Endothelial cell of umbilical vein (primary cell): ENCODE results near the gene CRYBG3. TPM values are rescaled to one million over a fixed set of nuclear protein-coding genes. Genes with fewer than 3 reads are reported as not detected.

Source experiments
- BruUV-seq: library from RNA; stranded (reverse); fragments of 400-500 nt; replicated peaks from 2 replicates; lab custom pipeline; 2021; lab: Mats Ljungman, UMichigan
- CTCF ChIA-PET: fragments of 300-600, 350-600 bp; sonication (Branson Sonifier 250); formaldehyde crosslinking; loops from one replicate; lab custom pipeline; 2021; ENCODE audit warnings: antibody characterized with exemption, inconsistent platforms; lab: Charles Lee
- POLR2A ChIA-PET: fragments of 300-600, 350-600 bp; sonication (Branson Sonifier 250); formaldehyde crosslinking; loops from one replicate; lab custom pipeline; 2021; ENCODE audit warnings: antibody characterized with exemption, inconsistent platforms; lab: Charles Lee
- DNase-seq: peaks from one replicate; pipeline ENCODE4 v3.0.0-alpha.2; 2011; ENCODE audit warnings: low read depth, low spot score
- FAIRE-seq: peaks from 2 replicates; lab custom pipeline; 2011; peaks lifted over from hg19 to GRCh38; lab: Jason Lieb, UNC
- H2AFZ ChIP-seq: 2 replicates; pipeline ENCODE4 v1.6.0; 2012; ENCODE audit warnings: low read depth, low read length, control low read depth, inconsistent platforms
- H3K27ac ChIP-seq: 2 replicates; pipeline ENCODE4 v1.5.1; 2011; ENCODE audit warnings: low read depth, mild to moderate bottlenecking, control low read depth, low read length, moderate library complexity; ENCODE audit not compliant: insufficient read depth
- H3K27me3 ChIP-seq, 2 experiments: 2 replicates each; pipeline versions ENCODE4 v1.6.0 to v1.6.1; 2011; ENCODE audit warnings: low read length in 2 of 2, mixed read lengths in 1 of 2; ENCODE audit not compliant: control insufficient read depth in 2 of 2, insufficient read depth in 2 of 2
- H3K36me3 ChIP-seq, 2 experiments: 2 replicates in 1 of 2; 3 replicates in 1 of 2; pipeline ENCODE4 v1.5.1; 2011; ENCODE audit warnings: low read length in 2 of 2, mild to moderate bottlenecking in 1 of 2, moderate library complexity in 1 of 2; ENCODE audit not compliant: control insufficient read depth in 2 of 2, insufficient read depth in 2 of 2; ENCODE audit errors: extremely low read depth in 1 of 2
- H3K4me1 ChIP-seq: 3 replicates; pipeline ENCODE4 v1.5.1; 2011; ENCODE audit warnings: mild to moderate bottlenecking, low read length; ENCODE audit not compliant: control insufficient read depth, insufficient read depth; ENCODE audit errors: extremely low read depth
- H3K4me2 ChIP-seq: 2 replicates; pipeline ENCODE4 v1.6.1; 2011; ENCODE audit warnings: low read length, control low read depth, mixed read lengths; ENCODE audit not compliant: insufficient read depth
- H3K4me3 ChIP-seq, 3 experiments: fragments of 200-600 bp in 1 of 3; sonication (generic), shearing (Covaris generic) in 1 of 3; replicated peaks in 1 of 3; 2 replicates each; pipeline ENCODE4 v1.5.1; 2011 to 2016; ENCODE audit warnings: control low read depth in 3 of 3, low read length in 3 of 3, mild to moderate bottlenecking in 2 of 3, inconsistent platforms in 1 of 3, low read depth in 1 of 3, moderate library complexity in 1 of 3; ENCODE audit not compliant: insufficient read depth in 1 of 3
- H3K79me2 ChIP-seq: 2 replicates; pipeline ENCODE4 v1.6.0; 2012; ENCODE audit warnings: low read length, inconsistent platforms; ENCODE audit not compliant: control insufficient read depth, insufficient read depth
- H3K9ac ChIP-seq: replicated peaks from 2 replicates; pipeline ENCODE3; 2011; ENCODE audit warnings: low read length, control low read depth; ENCODE audit not compliant: insufficient read depth; ENCODE audit errors: extremely low read depth
- H3K9me1 ChIP-seq: replicated peaks from 3 replicates; pipeline ENCODE4 v1.6.0; 2011; ENCODE audit warnings: mild to moderate bottlenecking, low read length; ENCODE audit not compliant: control insufficient read depth, insufficient read depth; ENCODE audit errors: extremely low read depth
- H3K9me3 ChIP-seq: replicated peaks from 2 replicates; pipeline ENCODE4 v1.5.1; 2012; ENCODE audit warnings: low read length, inconsistent platforms; ENCODE audit not compliant: control insufficient read depth, insufficient read depth
- H4K20me1 ChIP-seq: replicated peaks from 2 replicates; pipeline ENCODE3; 2011; ENCODE audit warnings: mild to moderate bottlenecking, low read length; ENCODE audit not compliant: control insufficient read depth, insufficient read depth; ENCODE audit errors: extremely low read depth
- EZH2 ChIP-seq: IDR thresholded peaks from 2 replicates; pipeline ENCODE4 v1.6.1; 2012; ENCODE audit warnings: borderline replicate concordance, low read depth, mild to moderate bottlenecking, moderate library complexity, low read length, inconsistent platforms; ENCODE audit not compliant: severe bottlenecking
- FOS ChIP-seq: IDR thresholded peaks from 2 replicates; pipeline ENCODE4 v1.6.1; 2011; ENCODE audit warnings: mild to moderate bottlenecking, low read length, moderate library complexity, borderline replicate concordance; ENCODE audit not compliant: insufficient read depth
- GATA2 ChIP-seq: IDR thresholded peaks from 2 replicates; pipeline ENCODE4 v1.7.0; 2011; ENCODE audit warnings: low read depth, mild to moderate bottlenecking, moderate library complexity, mixed read lengths, low read length; ENCODE audit not compliant: insufficient read length, insufficient read depth
- JUN ChIP-seq: IDR thresholded peaks from 2 replicates; pipeline ENCODE4 v1.6.1; 2011; ENCODE audit warnings: borderline replicate concordance, low read depth; ENCODE audit not compliant: insufficient read length, insufficient read depth
- MAX ChIP-seq: IDR thresholded peaks from 2 replicates; pipeline ENCODE4 v1.6.1; 2011; ENCODE audit not compliant: insufficient read depth, insufficient read length
- MYC ChIP-seq: IDR thresholded peaks from one replicate; pipeline ENCODE4 v1.6.1; 2011; ENCODE audit warnings: mild to moderate bottlenecking, low read depth, low read length
- POLR2A ChIP-seq: IDR thresholded peaks from 2 replicates; pipeline ENCODE4 v1.6.1; 2012; ENCODE audit warnings: low read depth, mild to moderate bottlenecking, control low read depth, low read length
- POLR2AphosphoS5 ChIP-seq: IDR thresholded peaks from 2 replicates; pipeline ENCODE4 v1.6.1; 2012; ENCODE audit warnings: low read depth, mild to moderate bottlenecking, control low read depth, low read length, moderate library complexity; ENCODE audit not compliant: insufficient read depth
- dilution Hi-C: fragments of 300-500 bp; cut with MboI; formaldehyde crosslinking; loops from one replicate; pipeline ENCODE4 v1.15.0; 2019; ENCODE audit warnings: low sequenced_read_pairs; ENCODE audit not compliant: extremely low pct_ligation_motif_present
- intact Hi-C: fragments of 100-400 bp; cut with micrococcal nuclease; formaldehyde crosslinking; loops from one replicate; pipeline ENCODE4 v1.10.0; 2022
- polyA plus RNA-seq, 4 experiments: library from polyadenylated mRNA; depleted of rRNA in 3 of 4; stranded (reverse) in 3 of 4; unstranded in 1 of 4; fragments of >200 nt; gene quantifications; 2 replicates each; pipeline versions ENCODE4 v1.2.1 to v1.2.3, GENCODE V29; 2011 to 2012; ENCODE audit warnings: missing spikeins in 1 of 4
- total RNA-seq: library from RNA; stranded (reverse); gene quantifications from 2 replicates; pipeline ENCODE4 v1.2.3, GENCODE V29; 2021
- TF ChIP-seq, protein P1 (sequence below), 2 donors: IDR thresholded peaks; 1 replicate in 1 of 2; 2 replicates in 1 of 2; pipeline ENCODE4 v1.5.1; 2011; ENCODE audit warnings: low read length in 2 of 2, mild to moderate bottlenecking in 2 of 2, moderate library complexity in 2 of 2, control low read depth in 1 of 2, inconsistent platforms in 1 of 2, low read depth in 1 of 2; ENCODE audit not compliant: insufficient read depth in 1 of 2; ENCODE audit errors: extremely low read depth in 1 of 2

The CRYBG3 gene
- total and polyA plus RNA-seq, 2 donors (not counting 3 experiments of a cell fraction or from before 2014, with no cell fraction given): 2.8 to 15.0 TPM

GRCh38 chr3:97956051-97956450, 134.2 kb downstream of the CRYBG3 start:
- dilution Hi-C loops (no loop called here), intact Hi-C loops (no loop called here)
- CTCF ChIA-PET: interaction anchor here (1.8 to 2.4 kb wide), 2 partner anchors 15 to 67 kb away, joined by 4 to 10 read pairs; partner anchors contain the start of gene RIOX2
- Histone ChIP-seq H3K27me3 (no peaks in the 10 kb centered on the region), H3K36me3 (peaks cover 10 to 19% of the 10 kb centered on the region in 2 experiments), H3K9me3 (no peaks in the 10 kb centered on the region), H3K4me2 (no peak overlapping the region), H3K79me2 (peaks cover 2% of the 10 kb centered on the region), H3K4me3 (no peak overlapping the region), H3K9me1 (no peaks in the 10 kb centered on the region), H3K27ac (no peak overlapping the region), H3K4me1 (no peaks in the 10 kb centered on the region), H2AFZ (no peak overlapping the region), H3K9ac (no peak overlapping the region), H4K20me1 (no peaks in the 10 kb centered on the region)
- TF ChIP-seq FOS (no peak), MYC (no peak), MAX (no peak), EZH2 (no peak), POLR2AphosphoS5 (no peak), POLR2A (no peak), JUN (no peak), GATA2 (no peak)
- TF ChIP-seq, protein P1, sequence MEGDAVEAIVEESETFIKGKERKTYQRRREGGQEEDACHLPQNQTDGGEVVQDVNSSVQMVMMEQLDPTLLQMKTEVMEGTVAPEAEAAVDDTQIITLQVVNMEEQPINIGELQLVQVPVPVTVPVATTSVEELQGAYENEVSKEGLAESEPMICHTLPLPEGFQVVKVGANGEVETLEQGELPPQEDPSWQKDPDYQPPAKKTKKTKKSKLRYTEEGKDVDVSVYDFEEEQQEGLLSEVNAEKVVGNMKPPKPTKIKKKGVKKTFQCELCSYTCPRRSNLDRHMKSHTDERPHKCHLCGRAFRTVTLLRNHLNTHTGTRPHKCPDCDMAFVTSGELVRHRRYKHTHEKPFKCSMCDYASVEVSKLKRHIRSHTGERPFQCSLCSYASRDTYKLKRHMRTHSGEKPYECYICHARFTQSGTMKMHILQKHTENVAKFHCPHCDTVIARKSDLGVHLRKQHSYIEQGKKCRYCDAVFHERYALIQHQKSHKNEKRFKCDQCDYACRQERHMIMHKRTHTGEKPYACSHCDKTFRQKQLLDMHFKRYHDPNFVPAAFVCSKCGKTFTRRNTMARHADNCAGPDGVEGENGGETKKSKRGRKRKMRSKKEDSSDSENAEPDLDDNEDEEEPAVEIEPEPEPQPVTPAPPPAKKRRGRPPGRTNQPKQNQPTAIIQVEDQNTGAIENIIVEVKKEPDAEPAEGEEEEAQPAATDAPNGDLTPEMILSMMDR (IDR thresholded peaks at IDR 0.05; ENCODE audit: extremely low read depth in 1 of 2, insufficient read depth in 1 of 2, low read depth in 1 of 2, low read length in 2 of 2): no peak
- DNase-seq (no peak), FAIRE-seq (no peak)
- BruUV-seq: no TSS peak
- POLR2A ChIA-PET: no interaction called here
